Stimulated activated CD4-positive, alpha-beta T cell treated with anti-CD3 and anti-CD28 coated beads, Interleukin-12 subunit alpha, Interleukin-12 subunit beta, amount 100 ng/mL, for 48 hours (primary cell): ENCODE results near the gene DAPK2.

Experiments used
- DNase-seq, 3 donors: peaks; one replicate each; pipeline ENCODE4 v3.0.0-alpha.2; 2020; ENCODE audit warnings: low read depth in 2 of 3, low spot score in 1 of 3

DAPK2 gene

GRCh38 chr15:63998489-63998888 is 47.8 kb downstream of the DAPK2 start:
- no peak for DNase-seq

GRCh38 chr15:63997715-63998442 is 48.4 kb downstream of the DAPK2 start:
- DNase-seq = no peak

GRCh38 chr15:63996794-63997357 is 49.4 kb downstream of the DAPK2 start:
- no peak for DNase-seq

- DNase-seq = no peak
Observed at GRCh38 chr15:63995789-63996188, 50.5 kb downstream of the DAPK2 start.

GRCh38 chr15:63994073-63994600 is 52.1 kb downstream of the DAPK2 start:
- DNase-seq = no peak

GRCh38 chr15:63992300-63992699 is 54.0 kb downstream of the DAPK2 start:
- DNase-seq = no peak

GRCh38 chr15:63991706-63992105 is 54.6 kb downstream of the DAPK2 start:
- no peak for DNase-seq

- DNase-seq = no peak
Observed at GRCh38 chr15:63990454-63990853, 55.8 kb downstream of the DAPK2 start.

GRCh38 chr15:63987796-63988378 is 58.4 kb downstream of the DAPK2 start:
- DNase-seq = no peak

- no peak for DNase-seq
Observed at GRCh38 chr15:63986751-63987341, 59.4 kb downstream of the DAPK2 start.

- DNase-seq = no peak
Observed at GRCh38 chr15:63986185-63986680, 60.1 kb downstream of the DAPK2 start.

GRCh38 chr15:63985221-63986184 is 60.8 kb downstream of the DAPK2 start:
- no peak for DNase-seq

GRCh38 chr15:63984331-63984730 is 62.0 kb downstream of the DAPK2 start:
- DNase-seq = no peak

GRCh38 chr15:63983061-63983711 is 63.1 kb downstream of the DAPK2 start:
- DNase-seq = no peak

GRCh38 chr15:63982381-63982854 is 63.9 kb downstream of the DAPK2 start:
- no peak for DNase-seq

GRCh38 chr15:63981596-63982320 is 64.5 kb downstream of the DAPK2 start:
- DNase-seq = no peak

- DNase-seq = no peak
Observed at GRCh38 chr15:63979262-63979793, 67.0 kb downstream of the DAPK2 start.

- DNase-seq = no peak
Observed at GRCh38 chr15:63978511-63979261, 67.6 kb downstream of the DAPK2 start.
